ENCODE data around the gene NTRK2.

- TF ChIP-seq EZH2 (IDR thresholded peaks at IDR 0.05; ENCODE audit: borderline replicate concordance, low read length) (no peak), CTCF (IDR thresholded peaks at IDR 0.05; ENCODE audit: low read length) (no peak)
Measured at GRCh38 chr9:84705128-84705527, 35.6 kb downstream of the NTRK2 start.
